Spleen (tissue), 11 donors: ENCODE results near the gene OLFML2B. TPM values are rescaled to one million over a fixed set of nuclear protein-coding genes. Genes with fewer than 3 reads are reported as not detected.

Source experiments
- DNase-seq: peaks from one replicate; pipeline ENCODE4 v3.0.0-alpha.2; 2020
- H3K27ac ChIP-seq, 8 donors: fragments of 200-600 bp; sonication (generic) in 7 of 8; 1 replicate in 4 of 8; 2 replicates in 4 of 8; pipeline versions ENCODE4 v1.5.0 to v1.8.0; 2016 to 2021; ENCODE audit warnings: inconsistent platforms in 4 of 8, mild to moderate bottlenecking in 4 of 8, moderate library complexity in 1 of 8
- H3K27me3 ChIP-seq, 7 donors: fragments of 200-600 bp; sonication (generic) in 6 of 7; replicated peaks in 1 of 7; 1 replicate in 4 of 7; 2 replicates in 3 of 7; pipeline versions ENCODE4 v1.5.0 to v1.8.0; 2016 to 2021; ENCODE audit warnings: inconsistent platforms in 3 of 7, mild to moderate bottlenecking in 1 of 7
- H3K36me3 ChIP-seq, 6 donors: fragments of 200-600 bp; sonication (generic) in 5 of 6; 1 replicate in 4 of 6; 2 replicates in 2 of 6; pipeline versions ENCODE4 v1.5.0 to v1.8.0; 2016 to 2021; ENCODE audit warnings: inconsistent platforms in 2 of 6
- H3K4me1 ChIP-seq, 6 donors: fragments of 200-600 bp; sonication (generic) in 5 of 6; 1 replicate in 3 of 6; 2 replicates in 3 of 6; pipeline versions ENCODE4 v1.5.0 to v1.8.0; 2016 to 2021; ENCODE audit warnings: inconsistent platforms in 3 of 6
- H3K4me3 ChIP-seq, 8 donors: fragments of 200-600 bp; sonication (generic) in 7 of 8; 1 replicate in 4 of 8; 2 replicates in 4 of 8; pipeline versions ENCODE4 v1.5.0 to v1.8.0; 2016 to 2021; ENCODE audit warnings: inconsistent platforms in 4 of 8, mild to moderate bottlenecking in 4 of 8, moderate library complexity in 2 of 8
- H3K9me3 ChIP-seq, 8 donors: fragments of 200-600 bp; sonication (generic) in 7 of 8; 1 replicate in 4 of 8; 2 replicates in 4 of 8; pipeline versions ENCODE4 v1.5.0 to v1.8.0; 2016 to 2021; ENCODE audit warnings: inconsistent platforms in 4 of 8
- CTCF ChIP-seq, 11 experiments: fragments of 200-600 bp in 7 of 11; fragments of 450-650 bp in 4 of 11; sonication (generic) in 4 of 11; IDR thresholded peaks in 8 of 11; conservative IDR thresholded peaks in 3 of 11; 1 replicate in 7 of 11; 2 replicates in 4 of 11; pipeline versions ENCODE4 v1.4.0 to v1.8.0; 2016 to 2021; ENCODE audit warnings: antibody characterized with exemption in 11 of 11, inconsistent platforms in 4 of 11, mild to moderate bottlenecking in 1 of 11
- POLR2A ChIP-seq, 3 donors: fragments of 450-650 bp; IDR thresholded peaks; one replicate each; pipeline ENCODE4 v1.5.1; 2017; ENCODE audit warnings: antibody characterized with exemption in 3 of 3, mild to moderate bottlenecking in 1 of 3
- POLR2AphosphoS5 ChIP-seq, 3 donors: sonication (generic); formaldehyde crosslinking; IDR thresholded peaks; one replicate each; pipeline ENCODE4 v1.5.1; 2017; ENCODE audit warnings: antibody characterized with exemption in 3 of 3
- WGBS, 5 donors: extraction: QIAGEN DNeasy Blood & Tissue Kit in 3 of 5; methylation state at CpG; one replicate each; pipeline versions ENCODE4 v1.1.5 to v1.1.7; 2013 to 2018; 5-methylcytosine and 5-hydroxymethylcytosine counted together
- intact Hi-C: fragments of 100-400 bp; cut with DNase I; formaldehyde crosslinking; loops from one replicate; pipeline ENCODE4 v1.15.0; 2023; ENCODE audit warnings: low total_unique reads
- polyA plus RNA-seq, 3 donors: library from polyadenylated mRNA; stranded (reverse); fragments of 200-250 nt; gene quantifications; one replicate each; pipeline ENCODE4 v1.2.1, GENCODE V29; 2013
- total RNA-seq, 7 donors: library from RNA; depleted of rRNA in 3 of 7; stranded (reverse); fragments of >200 nt in 3 of 7; fragmentation: NEBNext Ultra II Directional in 4 of 7; extraction: Animal tissue kit (Norgen Biotek cat#: 25700) in 4 of 7; gene quantifications; one replicate each; pipeline versions ENCODE4 v1.1.0 to v1.2.1, GENCODE V29; 2016 to 2021
- donor health status: healthy with polysubstance abuse.
- donor health status: DM: no; HTN: no; CAD: no; lungs with moderate emphysema.
- donor health status: DM: no; HTN: no; CAD: no.
- donor health status: Bipolar disorder and iron deficiency.
- donor health status: healthy.
- donor health status: DM: no; HTN: no; CAD: no.
- donor health status: DM: yes; HTN: yes; CAD: no.

Gene OLFML2B
- total and polyA plus RNA-seq, 10 donors, result 3.0 to 39.7 (median 15.0) TPM

- H3K27me3 ChIP-seq, result no peaks in the 10 kb centered on the region
- 42 to 67% (median 60%) methylated on average over 8 of the region's 8 CpGs for WGBS, 5 donors
- H3K4me1 ChIP-seq, result peaks cover 6 to 26% (median 11%) of the 10 kb centered on the region in 6 donors
- no peaks in the 10 kb centered on the region for H3K9me3 ChIP-seq
- H3K27ac ChIP-seq, result peak overlapping the region; percentile 5 to 76 (median 70)
- peak overlapping the region in 4 of 8 donors; percentile 4 to 57 (median 22) for H3K4me3 ChIP-seq
- peaks cover 0 to 78% (median 17%) of the 10 kb centered on the region in 6 donors for H3K36me3 ChIP-seq
- no peak for TF ChIP-seq CTCF (IDR thresholded peaks at IDR 0.05 in 8 of 11, conservative IDR thresholded peaks at IDR 0.05 in 3 of 11)
- TF ChIP-seq POLR2AphosphoS5 (IDR thresholded peaks at IDR 0.05), result peak in 1 of 3 donors; percentile 17
- no peak for TF ChIP-seq POLR2A (IDR thresholded peaks at IDR 0.05)
- intact Hi-C loops, result no loop called here
- no peak for DNase-seq
Measured at GRCh38 chr1:161962091-161962887, 61.4 kb downstream of the OLFML2B start.

DNA sequence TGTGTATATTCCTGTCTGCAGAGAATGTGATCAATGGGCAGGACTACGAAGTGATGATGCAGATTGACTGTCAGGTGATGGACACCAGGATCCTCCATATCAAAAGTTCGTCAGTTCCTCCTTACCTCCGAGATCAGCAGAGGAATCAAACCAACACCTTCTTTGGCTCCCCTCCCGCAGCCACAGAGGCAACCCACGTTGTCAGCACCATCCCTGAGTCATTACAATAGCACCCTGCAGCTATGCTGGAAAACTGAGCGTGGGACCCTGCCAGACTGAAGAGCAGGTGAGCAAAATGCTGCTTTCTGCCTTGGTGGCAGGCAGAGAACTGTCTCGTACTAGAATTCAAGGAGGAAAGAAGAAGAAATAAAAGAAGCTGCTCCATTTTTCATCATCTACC is 65.2 kb downstream of the OLFML2B start:
- no peak overlapping the region for H3K27ac ChIP-seq
- H3K4me3 ChIP-seq, result no peak overlapping the region
- intact Hi-C loops, result no loop called here
- TF ChIP-seq POLR2A (IDR thresholded peaks at IDR 0.05), result no peak
- no peak for TF ChIP-seq POLR2AphosphoS5 (IDR thresholded peaks at IDR 0.05)
- TF ChIP-seq CTCF (IDR thresholded peaks at IDR 0.05 in 8 of 11, conservative IDR thresholded peaks at IDR 0.05 in 3 of 11), result no peak
- 75 to 91% (median 84%) methylated on average over 7 of the region's 7 CpGs for WGBS, 5 donors
- DNase-seq, result no peak
- peaks cover 0 to 66% (median 17%) of the 10 kb centered on the region in 6 donors for H3K36me3 ChIP-seq
- H3K27me3 ChIP-seq, result no peaks in the 10 kb centered on the region
- H3K4me1 ChIP-seq, result peaks cover 6 to 37% (median 14%) of the 10 kb centered on the region in 6 donors
- H3K9me3 ChIP-seq, result no peaks in the 10 kb centered on the region

- intact Hi-C loops, result no loop called here
- H3K27ac ChIP-seq, result no peak overlapping the region
- TF ChIP-seq POLR2AphosphoS5 (IDR thresholded peaks at IDR 0.05), result no peak
- TF ChIP-seq POLR2A (IDR thresholded peaks at IDR 0.05), result no peak
- no peak for TF ChIP-seq CTCF (IDR thresholded peaks at IDR 0.05 in 8 of 11, conservative IDR thresholded peaks at IDR 0.05 in 3 of 11)
- H3K9me3 ChIP-seq, result no peaks in the 10 kb centered on the region
- peaks cover 0 to 58% (median 17%) of the 10 kb centered on the region in 6 donors for H3K36me3 ChIP-seq
- 91 to 96% (median 94%) methylated on average over 3 of the region's 3 CpGs for WGBS, 5 donors
- H3K4me3 ChIP-seq, result no peak overlapping the region
- no peaks in the 10 kb centered on the region for H3K27me3 ChIP-seq
- H3K4me1 ChIP-seq, result peaks cover 0 to 33% (median 11%) of the 10 kb centered on the region in 6 donors
- DNase-seq, result no peak
Measured at GRCh38 chr1:161956930-161957329, 66.7 kb downstream of the OLFML2B start.

GRCh38 chr1:161956097-161956496 is 67.6 kb downstream of the OLFML2B start:
- H3K27me3 ChIP-seq, result no peaks in the 10 kb centered on the region
- intact Hi-C loops, result no loop called here
- no peak for TF ChIP-seq CTCF (IDR thresholded peaks at IDR 0.05 in 8 of 11, conservative IDR thresholded peaks at IDR 0.05 in 3 of 11)
- no peak for TF ChIP-seq POLR2AphosphoS5 (IDR thresholded peaks at IDR 0.05)
- no peak for TF ChIP-seq POLR2A (IDR thresholded peaks at IDR 0.05)
- H3K4me1 ChIP-seq, result peaks cover 0 to 24% (median 5%) of the 10 kb centered on the region in 6 donors
- WGBS, 5 donors, result 89 to 95% (median 93%) methylated on average over 4 of the region's 4 CpGs
- DNase-seq, result no peak
- no peaks in the 10 kb centered on the region for H3K9me3 ChIP-seq
- H3K27ac ChIP-seq, result no peak overlapping the region
- H3K4me3 ChIP-seq, result no peak overlapping the region
- peaks cover 0 to 55% (median 17%) of the 10 kb centered on the region in 6 donors for H3K36me3 ChIP-seq
